ENCODE data around the gene ALDH1A2.

GRCh38 chr15:58015565-58015964 lies 49.9 kb downstream of the ALDH1A2 start:
- TF ChIP-seq CTCF (IDR thresholded peaks at IDR 0.05; ENCODE audit: low read depth, low read length, poor library complexity, severe bottlenecking) (no peak), EZH2phosphoT487 (IDR thresholded peaks at IDR 0.05; ENCODE audit: borderline replicate concordance, low read length) (no peak)
